Measurements from ENCODE around the gene MYCBPAP. TPM values are rescaled to one million over a fixed set of nuclear protein-coding genes. Genes with fewer than 3 reads are reported as not detected.

The MYCBPAP gene
- total RNA-seq, 1 experiment from 2014 or later = not detected

DNA sequence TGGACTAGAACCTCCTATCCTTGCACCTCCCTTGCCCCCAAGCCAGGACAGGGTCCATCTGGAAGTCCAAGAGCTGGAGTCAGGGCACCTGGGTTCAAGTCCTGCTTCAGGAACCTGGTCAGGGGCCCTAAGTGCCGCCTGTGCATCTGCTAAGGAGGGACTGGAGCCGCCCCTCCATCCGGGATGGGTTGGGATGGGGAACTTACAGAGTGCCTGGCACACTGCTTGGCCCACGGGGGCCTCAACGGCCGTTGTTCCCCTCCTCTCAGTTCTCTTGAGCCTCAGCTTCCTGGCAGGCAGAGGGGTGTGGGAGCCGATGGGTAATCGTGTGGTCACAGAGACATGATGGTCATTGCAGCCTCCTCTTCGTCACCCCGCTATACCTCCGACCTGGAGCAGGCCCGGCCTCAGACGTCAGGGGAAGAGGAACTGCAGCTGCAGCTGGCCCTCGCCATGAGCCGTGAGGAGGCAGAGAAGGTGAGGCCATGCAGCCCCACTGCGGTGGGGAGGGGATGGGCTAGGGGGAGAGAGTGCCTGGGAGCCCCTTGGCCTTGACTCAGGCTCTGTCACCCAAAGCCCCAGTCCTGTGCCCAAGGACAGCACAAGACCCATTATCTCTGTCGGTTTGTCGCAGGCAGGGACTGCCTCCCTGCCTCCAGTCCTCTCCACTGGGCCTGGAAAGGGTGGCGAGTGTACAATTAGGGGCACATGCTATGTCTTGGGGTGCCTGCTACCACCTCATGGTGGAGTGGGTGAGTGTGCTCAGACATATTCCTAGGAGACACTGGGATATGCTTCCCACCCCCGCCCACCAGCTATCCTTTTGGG lies 29.7 kb downstream of the MYCBPAP start:
- Histone ChIP-seq H3K4me3 (replicated peaks in 1 of 2; ENCODE audit: low read depth in 1 of 2, low read length in 2 of 2) (no peak overlapping the region), H3K79me2 (ENCODE audit: insufficient read depth, low read length) (no peaks in the 10 kb centered on the region; the same call in 1 of the 2 replicates), H4K20me1 (ENCODE audit: insufficient read depth) (no peaks in the 10 kb centered on the region), H3K36me3 (ENCODE audit: control insufficient read depth in 1 of 2, insufficient read depth in 2 of 2, low read length in 2 of 2) (no peaks in the 10 kb centered on the region; a peak in 1 of 4 replicates), H3K9ac (ENCODE audit: low read length) (no peak overlapping the region), H3K9me3 (ENCODE audit: control insufficient read depth in 1 of 2, insufficient read depth in 1 of 2, low read depth in 1 of 2, low read length in 2 of 2) (no peaks in the 10 kb centered on the region), H3K4me2 (ENCODE audit: low read length) (no peak overlapping the region), H3K27me3 (ENCODE audit: insufficient read depth, low read length) (no peaks in the 10 kb centered on the region), H2AFZ (ENCODE audit: low read depth, low read length, poor library complexity, severe bottlenecking) (no peak overlapping the region), H3K4me1 (ENCODE audit: control insufficient read depth in 1 of 2, insufficient read depth in 2 of 2, low read length in 2 of 2) (peaks cover 49 to 66% of the 10 kb centered on the region in 2 experiments), H3K9me2 (ENCODE audit: insufficient read depth) (no peaks in the 10 kb centered on the region), H3K27ac (ENCODE audit: low read depth, low read length) (no peak overlapping the region; the same call in 1 of the 2 replicates)
- RAD21 ChIA-PET (ENCODE audit: low non-redundant PET in 1 of 2, low total read pairs in 2 of 2, uncharacterized antibody in 2 of 2, unreplicated experiment in 2 of 2) = no interaction called here
- ATAC-seq (no peak), DNase-seq (ENCODE audit: low read depth, low spot score) (no peak)
- intact Hi-C loops (cut with micrococcal nuclease) = no loop called here
- BruUV-seq (replicated peaks) = no TSS peak
- TF ChIP-seq POLR2AphosphoS5 (IDR thresholded peaks at IDR 0.05; ENCODE audit: low read depth, low read length) (no peak), FOSL1 (IDR thresholded peaks at IDR 0.05; ENCODE audit: low read depth) (no peak), SP1 (IDR thresholded peaks at IDR 0.05; ENCODE audit: low read depth) (no peak), SIN3A (IDR thresholded peaks at IDR 0.05; ENCODE audit: low read depth) (no peak), EZH2 (IDR thresholded peaks at IDR 0.05) (no peak), EGR1 (IDR thresholded peaks at IDR 0.05; ENCODE audit: low read depth) (no peak), POLR2A (IDR thresholded peaks at IDR 0.05; ENCODE audit: borderline replicate concordance, extremely low read depth, insufficient read depth, insufficient read length) (no peak), EZH2phosphoT487 (IDR thresholded peaks at IDR 0.05; ENCODE audit: borderline replicate concordance) (no peak)
- TF ChIP-seq, protein P1, sequence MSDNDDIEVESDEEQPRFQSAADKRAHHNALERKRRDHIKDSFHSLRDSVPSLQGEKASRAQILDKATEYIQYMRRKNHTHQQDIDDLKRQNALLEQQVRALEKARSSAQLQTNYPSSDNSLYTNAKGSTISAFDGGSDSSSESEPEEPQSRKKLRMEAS (IDR thresholded peaks at IDR 0.05) = no peak
- CTCF ChIA-PET = no interaction called here
- POLR2A ChIA-PET = no interaction called here
